ENCODE measurements around the gene KSR2. TPM values are rescaled to one million over a fixed set of nuclear protein-coding genes. Genes with fewer than 3 reads are reported as not detected.

Gene KSR2
- total and polyA plus RNA-seq, 10 of the 15 experiments (the other 5 are each of a cell fraction or from before 2014, with no cell fraction given): under 0.01 to 1.5 (median 0.01) TPM; not detected in 3

DNA sequence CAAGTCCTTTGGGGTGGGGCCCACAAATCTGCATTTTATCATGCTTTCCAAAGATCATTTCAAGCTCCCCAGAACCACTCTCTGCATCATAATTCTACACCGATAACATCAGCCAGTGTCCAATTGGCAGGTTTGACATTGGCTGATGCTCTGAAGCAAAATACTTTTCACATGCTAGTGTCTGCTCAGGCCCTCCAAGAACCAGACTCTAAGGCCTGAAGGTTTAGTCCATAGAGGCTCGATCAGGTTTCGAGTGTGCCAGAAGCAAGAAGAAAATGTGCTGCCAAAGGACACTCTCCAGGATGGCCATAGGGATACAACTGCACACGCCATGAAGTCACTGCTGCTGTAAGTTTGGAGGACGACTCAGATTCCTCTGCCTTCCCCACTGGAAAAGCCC is 280.3 kb downstream of the KSR2 start (continued):
- no peak for TF ChIP-seq PRDM15 (CRISPR knock-in tag; IDR thresholded peaks at IDR 0.05)
- TF ChIP-seq IKZF1 (conservative IDR thresholded peaks at IDR 0.05): no peak

DNA sequence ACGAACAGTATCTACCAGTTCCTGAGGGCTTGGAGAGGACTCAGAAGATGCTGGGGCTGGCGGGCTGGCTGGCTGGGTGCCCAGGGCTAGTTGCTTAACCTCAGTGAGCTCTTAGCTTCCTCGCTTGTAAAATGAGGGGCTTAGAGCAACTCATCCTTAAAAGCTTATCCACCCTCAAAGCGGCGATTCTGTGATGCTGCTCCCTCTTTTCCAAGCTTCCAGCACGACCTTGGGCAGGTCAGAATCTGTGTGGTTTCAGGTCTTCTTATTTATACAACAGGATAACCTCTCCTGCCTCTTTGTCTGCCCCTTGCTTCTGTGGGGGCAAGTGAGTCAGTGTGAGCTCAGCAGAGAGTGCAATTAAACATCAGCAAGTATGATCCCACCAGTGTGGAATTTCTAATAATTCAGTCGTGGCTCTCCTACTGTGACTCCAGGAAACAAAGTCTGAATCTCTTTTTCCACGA is 281.8 kb downstream of the KSR2 start:
- Histone ChIP-seq H3K9me3 (replicated peaks; ENCODE audit: control insufficient read depth, insufficient read depth, low read length) (no peaks in the 10 kb centered on the region), H3K36me3 (ENCODE audit: control insufficient read depth in 2 of 2, insufficient read depth in 2 of 2, low read length in 1 of 2) (no peaks in the 10 kb centered on the region), H3K27ac (ENCODE audit: control insufficient read depth, insufficient read depth) (no peak overlapping the region), H2AFZ (ENCODE audit: control insufficient read depth, low read depth, low read length) (no peak overlapping the region), H3K9ac (ENCODE audit: control insufficient read depth, insufficient read depth, low read length) (no peak overlapping the region), H3K4me1 (ENCODE audit: control insufficient read depth, insufficient read depth, low read length) (no peaks in the 10 kb centered on the region), H3K4me3 (no peak overlapping the region), H3K27me3 (replicated peaks in 1 of 2; ENCODE audit: control insufficient read depth in 2 of 2, insufficient read depth in 2 of 2, low read length in 1 of 2) (no peaks in the 10 kb centered on the region), H3K4me2 (ENCODE audit: control insufficient read depth, insufficient read depth) (no peak overlapping the region), H4K20me1 (ENCODE audit: control insufficient read depth, insufficient read depth) (no peaks in the 10 kb centered on the region), H3K79me2 (ENCODE audit: control insufficient read depth, insufficient read depth, low read length) (no peaks in the 10 kb centered on the region)
- FAIRE-seq: no peak
- ChIA-PET POLR2A (no interaction called here), CTCF (no interaction called here), SMC1A (ENCODE audit: uncharacterized antibody, unreplicated experiment) (interaction anchor here (1.3 kb wide), 1 partner anchor 8 kb away, joined by 3 read pairs; no protein-coding TSS in a partner anchor), RAD21 (ENCODE audit: unreplicated experiment) (no interaction called here)
- WGBS (ENCODE audit: insufficient coverage, insufficient replicate concordance, low lambda C conversion rate, missing lambda C conversion rate): 6% methylated on average over 8 of the region's 8 CpGs
- intact Hi-C loops (cut with micrococcal nuclease; ENCODE audit: unreplicated experiment): no loop called here
- in situ Hi-C loops (cut with MboI): no loop called here
- no peak for DNase-seq (ENCODE audit: low read depth, low spot score)
- no peak for ATAC-seq
- no TSS peak for BruUV-seq (replicated peaks)
- TF ChIP-seq NR2F1 (conservative IDR thresholded peaks at IDR 0.05) (no peak), ETV6 (conservative IDR thresholded peaks at IDR 0.05 in 1 of 2, IDR thresholded peaks at IDR 0.05 in 1 of 2; ENCODE audit: borderline replicate concordance in 1 of 2, low read depth in 1 of 2) (no peak), RAD21 (IDR thresholded peaks at IDR 0.05; ENCODE audit: insufficient read depth, low read depth, low read length) (no peak), NBN (IDR thresholded peaks at IDR 0.05) (no peak), ZNF274 (IDR thresholded peaks at IDR 0.05; ENCODE audit: insufficient read depth, insufficient read length) (no peak), RFX5 (IDR thresholded peaks at IDR 0.05; ENCODE audit: low read depth, low read length) (no peak), FOS (IDR thresholded peaks at IDR 0.05; ENCODE audit: borderline replicate concordance, extremely low read depth, insufficient read length) (no peak), POLR2AphosphoS5 (IDR thresholded peaks at IDR 0.05; ENCODE audit: low read length) (no peak)
- TF ChIP-seq, protein P1, sequence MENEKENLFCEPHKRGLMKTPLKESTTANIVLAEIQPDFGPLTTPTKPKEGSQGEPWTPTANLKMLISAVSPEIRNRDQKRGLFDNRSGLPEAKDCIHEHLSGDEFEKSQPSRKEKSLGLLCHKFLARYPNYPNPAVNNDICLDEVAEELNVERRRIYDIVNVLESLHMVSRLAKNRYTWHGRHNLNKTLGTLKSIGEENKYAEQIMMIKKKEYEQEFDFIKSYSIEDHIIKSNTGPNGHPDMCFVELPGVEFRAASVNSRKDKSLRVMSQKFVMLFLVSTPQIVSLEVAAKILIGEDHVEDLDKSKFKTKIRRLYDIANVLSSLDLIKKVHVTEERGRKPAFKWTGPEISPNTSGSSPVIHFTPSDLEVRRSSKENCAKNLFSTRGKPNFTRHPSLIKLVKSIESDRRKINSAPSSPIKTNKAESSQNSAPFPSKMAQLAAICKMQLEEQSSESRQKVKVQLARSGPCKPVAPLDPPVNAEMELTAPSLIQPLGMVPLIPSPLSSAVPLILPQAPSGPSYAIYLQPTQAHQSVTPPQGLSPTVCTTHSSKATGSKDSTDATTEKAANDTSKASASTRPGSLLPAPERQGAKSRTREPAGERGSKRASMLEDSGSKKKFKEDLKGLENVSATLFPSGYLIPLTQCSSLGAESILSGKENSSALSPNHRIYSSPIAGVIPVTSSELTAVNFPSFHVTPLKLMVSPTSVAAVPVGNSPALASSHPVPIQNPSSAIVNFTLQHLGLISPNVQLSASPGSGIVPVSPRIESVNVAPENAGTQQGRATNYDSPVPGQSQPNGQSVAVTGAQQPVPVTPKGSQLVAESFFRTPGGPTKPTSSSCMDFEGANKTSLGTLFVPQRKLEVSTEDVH (IDR thresholded peaks at IDR 0.05; ENCODE audit: low read depth, partially characterized antibody): no peak
- TF ChIP-seq, protein P2, sequence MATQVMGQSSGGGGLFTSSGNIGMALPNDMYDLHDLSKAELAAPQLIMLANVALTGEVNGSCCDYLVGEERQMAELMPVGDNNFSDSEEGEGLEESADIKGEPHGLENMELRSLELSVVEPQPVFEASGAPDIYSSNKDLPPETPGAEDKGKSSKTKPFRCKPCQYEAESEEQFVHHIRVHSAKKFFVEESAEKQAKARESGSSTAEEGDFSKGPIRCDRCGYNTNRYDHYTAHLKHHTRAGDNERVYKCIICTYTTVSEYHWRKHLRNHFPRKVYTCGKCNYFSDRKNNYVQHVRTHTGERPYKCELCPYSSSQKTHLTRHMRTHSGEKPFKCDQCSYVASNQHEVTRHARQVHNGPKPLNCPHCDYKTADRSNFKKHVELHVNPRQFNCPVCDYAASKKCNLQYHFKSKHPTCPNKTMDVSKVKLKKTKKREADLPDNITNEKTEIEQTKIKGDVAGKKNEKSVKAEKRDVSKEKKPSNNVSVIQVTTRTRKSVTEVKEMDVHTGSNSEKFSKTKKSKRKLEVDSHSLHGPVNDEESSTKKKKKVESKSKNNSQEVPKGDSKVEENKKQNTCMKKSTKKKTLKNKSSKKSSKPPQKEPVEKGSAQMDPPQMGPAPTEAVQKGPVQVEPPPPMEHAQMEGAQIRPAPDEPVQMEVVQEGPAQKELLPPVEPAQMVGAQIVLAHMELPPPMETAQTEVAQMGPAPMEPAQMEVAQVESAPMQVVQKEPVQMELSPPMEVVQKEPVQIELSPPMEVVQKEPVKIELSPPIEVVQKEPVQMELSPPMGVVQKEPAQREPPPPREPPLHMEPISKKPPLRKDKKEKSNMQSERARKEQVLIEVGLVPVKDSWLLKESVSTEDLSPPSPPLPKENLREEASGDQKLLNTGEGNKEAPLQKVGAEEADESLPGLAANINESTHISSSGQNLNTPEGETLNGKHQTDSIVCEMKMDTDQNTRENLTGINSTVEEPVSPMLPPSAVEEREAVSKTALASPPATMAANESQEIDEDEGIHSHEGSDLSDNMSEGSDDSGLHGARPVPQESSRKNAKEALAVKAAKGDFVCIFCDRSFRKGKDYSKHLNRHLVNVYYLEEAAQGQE (IDR thresholded peaks at IDR 0.05; ENCODE audit: low read depth, low read length): no peak

All from GM12878 (cell line).